GM13976 (cell line): ENCODE measurements around the gene OCEL1.

Experiments
- DNase-seq: peaks from one replicate; pipeline ENCODE4 v3.0.0; 2012; ENCODE audit warnings: low spot score
- in situ Hi-C: fragments of 300-500 bp; cut with MboI; formaldehyde crosslinking; loops from one replicate; pipeline ENCODE4 v1.12.0; 2022; ENCODE audit warnings: low sequenced_read_pairs, mixed read lengths, inconsistent platforms; ENCODE audit not compliant: unreplicated experiment
- TF ChIP-seq, protein P1 (sequence below): IDR thresholded peaks from 2 replicates; pipeline ENCODE4 v1.5.1; 2012; ENCODE audit warnings: borderline replicate concordance, mild to moderate bottlenecking; ENCODE audit not compliant: insufficient read depth; ENCODE audit errors: extremely low read depth, missing control alignments, control extremely low read depth

The OCEL1 gene

DNA sequence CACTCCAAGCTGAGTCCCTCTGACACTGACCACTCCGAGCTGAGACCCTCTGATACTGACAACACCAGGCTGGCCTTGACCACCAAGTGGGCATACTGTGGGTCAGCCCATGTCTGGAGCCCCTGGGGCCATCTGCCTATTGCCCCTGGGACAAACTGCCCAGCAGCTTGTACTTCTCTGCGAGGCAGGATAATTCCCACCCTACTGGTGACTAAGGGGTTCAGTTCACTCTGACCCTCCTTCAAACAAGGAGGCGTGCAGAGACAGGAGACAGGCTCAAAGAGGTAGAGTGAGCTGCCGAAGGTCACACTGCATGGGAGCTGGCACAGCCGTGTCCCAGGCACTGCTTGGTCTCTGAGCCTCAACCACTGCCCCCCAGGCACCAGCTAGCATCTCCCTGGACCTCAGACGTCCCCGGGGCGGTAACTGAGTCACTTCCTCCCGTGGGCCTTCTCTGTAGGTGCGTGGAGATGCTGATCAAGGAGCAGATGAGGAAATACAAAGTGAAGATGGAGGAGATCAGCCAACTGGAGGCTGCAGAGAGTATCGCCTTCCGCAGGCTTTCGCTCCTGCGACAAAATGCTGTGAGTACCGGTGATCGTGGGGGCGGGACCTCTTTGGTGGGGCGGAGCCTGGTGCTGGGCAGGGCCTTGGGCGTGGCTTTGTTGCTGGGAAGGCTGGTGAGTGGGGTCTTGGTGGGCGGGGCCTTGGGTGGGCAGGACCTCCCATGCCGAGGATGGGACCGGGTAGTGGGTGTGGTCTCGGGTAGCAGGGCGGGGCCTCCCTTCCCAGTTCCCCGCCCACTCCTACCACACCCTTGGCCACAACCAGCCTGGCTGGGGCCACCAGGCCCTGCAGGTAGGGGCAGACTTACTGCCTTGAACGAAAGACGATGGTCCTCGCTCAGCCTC, 16.6 kb upstream of the OCEL1 start:
- DNase-seq: peak; percentile 83
- TF ChIP-seq, protein P1, sequence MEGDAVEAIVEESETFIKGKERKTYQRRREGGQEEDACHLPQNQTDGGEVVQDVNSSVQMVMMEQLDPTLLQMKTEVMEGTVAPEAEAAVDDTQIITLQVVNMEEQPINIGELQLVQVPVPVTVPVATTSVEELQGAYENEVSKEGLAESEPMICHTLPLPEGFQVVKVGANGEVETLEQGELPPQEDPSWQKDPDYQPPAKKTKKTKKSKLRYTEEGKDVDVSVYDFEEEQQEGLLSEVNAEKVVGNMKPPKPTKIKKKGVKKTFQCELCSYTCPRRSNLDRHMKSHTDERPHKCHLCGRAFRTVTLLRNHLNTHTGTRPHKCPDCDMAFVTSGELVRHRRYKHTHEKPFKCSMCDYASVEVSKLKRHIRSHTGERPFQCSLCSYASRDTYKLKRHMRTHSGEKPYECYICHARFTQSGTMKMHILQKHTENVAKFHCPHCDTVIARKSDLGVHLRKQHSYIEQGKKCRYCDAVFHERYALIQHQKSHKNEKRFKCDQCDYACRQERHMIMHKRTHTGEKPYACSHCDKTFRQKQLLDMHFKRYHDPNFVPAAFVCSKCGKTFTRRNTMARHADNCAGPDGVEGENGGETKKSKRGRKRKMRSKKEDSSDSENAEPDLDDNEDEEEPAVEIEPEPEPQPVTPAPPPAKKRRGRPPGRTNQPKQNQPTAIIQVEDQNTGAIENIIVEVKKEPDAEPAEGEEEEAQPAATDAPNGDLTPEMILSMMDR: no peak
- in situ Hi-C loops: no loop called here

DNA sequence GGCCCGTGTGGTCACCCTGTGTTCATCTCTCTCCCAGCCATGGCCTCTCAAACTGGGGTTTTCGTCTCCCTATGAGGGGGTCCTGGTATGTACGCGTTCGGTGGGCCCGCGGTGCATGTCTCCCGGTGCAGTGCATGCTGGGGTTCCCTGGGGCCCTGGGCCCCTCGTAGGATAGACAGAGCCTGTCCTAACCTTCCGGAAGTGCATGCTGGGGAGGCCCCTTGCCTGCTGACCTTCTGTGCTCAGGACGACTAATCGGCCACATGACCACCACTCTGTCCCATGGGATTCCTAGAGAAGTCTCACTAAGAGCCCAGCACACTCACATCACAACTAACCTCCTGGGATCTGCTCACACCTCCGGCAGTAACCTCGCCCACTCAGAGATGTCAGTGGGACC, 15.7 kb upstream of the OCEL1 start:
- DNase-seq: no peak
- TF ChIP-seq, protein P1: no peak
- in situ Hi-C loops: no loop called here

DNA sequence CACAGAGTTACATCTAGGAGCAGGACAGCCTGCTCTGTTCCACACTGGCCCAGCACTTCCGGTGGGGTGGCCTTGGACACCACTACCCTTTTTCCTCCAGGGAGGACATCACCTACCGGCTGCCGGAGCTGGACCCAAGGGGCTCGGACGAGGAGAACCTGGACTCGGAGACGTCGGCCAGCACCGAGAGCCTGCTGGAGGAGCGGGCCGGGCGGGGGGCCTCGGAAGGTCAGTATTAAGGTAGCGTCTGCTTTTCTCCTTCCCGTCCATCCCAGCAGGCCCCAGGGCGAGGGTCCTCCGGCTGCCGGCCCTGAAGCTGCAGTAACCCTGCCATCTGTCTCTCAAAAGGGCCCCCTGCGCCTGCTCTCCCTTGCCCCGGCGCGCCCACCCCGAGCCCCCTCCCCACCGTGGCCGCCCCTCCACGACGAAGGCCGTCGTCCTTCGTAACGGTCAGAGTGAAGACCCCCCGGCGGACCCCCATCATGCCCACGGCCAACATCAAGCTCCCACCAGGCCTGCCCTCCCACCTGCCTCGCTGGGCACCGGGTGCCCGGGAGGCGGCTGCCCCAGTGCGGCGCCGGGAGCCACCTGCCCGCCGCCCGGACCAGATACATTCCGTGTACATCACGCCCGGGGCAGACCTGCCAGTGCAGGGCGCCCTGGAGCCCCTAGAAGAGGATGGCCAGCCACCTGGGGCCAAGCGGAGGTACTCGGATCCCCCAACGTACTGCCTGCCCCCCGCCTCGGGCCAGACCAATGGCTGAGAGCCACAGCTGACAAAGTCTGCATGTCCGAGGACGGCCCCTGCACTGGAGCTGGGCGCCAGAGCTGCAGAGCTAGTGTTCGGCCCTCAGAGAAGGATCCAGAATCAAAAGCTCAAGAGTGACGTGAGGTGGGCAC, 14.2 kb upstream of the OCEL1 start:
- in situ Hi-C loops: no loop called here
- DNase-seq: no peak
- TF ChIP-seq, protein P1: no peak

DNA sequence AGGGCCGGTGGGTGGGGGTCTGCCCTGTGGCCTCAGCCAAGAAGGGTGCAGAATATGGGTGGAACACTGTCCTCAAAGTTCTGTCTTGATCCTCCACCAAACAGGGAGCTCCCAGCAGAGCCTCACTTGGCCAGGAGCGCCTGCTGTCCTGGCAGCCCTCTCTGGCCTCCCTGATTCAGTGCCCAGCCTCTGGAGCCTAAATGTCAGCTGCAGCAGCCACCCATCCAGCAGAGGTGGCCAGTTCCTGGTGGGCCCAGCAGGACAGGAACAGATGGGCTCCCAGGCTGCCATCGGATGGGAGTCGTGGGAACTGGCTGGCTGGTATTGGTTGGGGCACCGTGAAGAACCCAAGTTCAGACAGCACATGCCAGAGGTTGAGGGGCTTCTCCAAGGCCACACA, 12.7 kb upstream of the OCEL1 start:
- in situ Hi-C loops: no loop called here
- DNase-seq: no peak
- TF ChIP-seq, protein P1: no peak

DNA sequence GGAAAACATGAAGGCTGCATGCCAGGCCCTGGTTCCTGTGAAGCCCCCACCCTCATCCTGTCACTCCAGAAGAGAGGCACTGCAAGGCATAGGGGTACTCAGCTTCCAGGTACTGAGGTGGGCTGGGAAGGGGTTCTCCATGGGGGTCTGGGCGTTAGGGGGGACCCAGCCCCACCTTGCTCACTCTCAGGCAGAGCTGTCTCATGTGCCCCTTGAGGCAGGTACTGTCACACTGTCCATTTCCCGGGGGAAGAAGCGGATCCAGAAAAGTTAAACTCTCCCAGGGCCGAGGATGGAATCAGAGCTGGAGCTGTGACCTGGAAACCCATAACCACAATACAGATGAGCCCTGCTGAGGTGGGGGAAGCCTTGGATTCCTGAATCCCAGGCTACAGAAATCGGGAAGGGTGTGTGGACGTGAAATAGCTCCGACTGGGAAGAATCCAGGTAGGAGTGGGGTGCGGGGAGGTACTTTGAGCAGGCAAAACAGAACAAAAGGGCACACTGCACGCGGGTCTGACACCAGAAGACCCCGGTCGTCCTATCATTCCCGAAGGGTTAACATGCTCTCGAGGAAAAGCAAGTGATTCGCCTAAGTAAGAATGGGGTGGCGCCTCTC, 11.4 kb upstream of the OCEL1 start:
- DNase-seq: no peak
- in situ Hi-C loops: no loop called here
- TF ChIP-seq, protein P1: no peak
